Measurements from ENCODE around the gene KLHL17.
A peak's percentile ranks its signal among the peaks of the same experiment; 100 is the strongest.
"Not testable (repeated sequence)": the region's sequence is repeated elsewhere in the genome, so short reads cannot be mapped to it uniquely, and the experiment has no call there.

KLHL17 gene

GRCh38 chr1:982765-983436 lies 22.5 kb downstream of the KLHL17 start:
- no peak for DNase-seq (ENCODE audit: low read depth)

- DNase-seq (ENCODE audit: low read depth): peak; percentile 35
Measured at GRCh38 chr1:983798-984475, 23.6 kb downstream of the KLHL17 start.

- no peak for DNase-seq (ENCODE audit: low read depth)
Measured at GRCh38 chr1:984476-984814, 24.1 kb downstream of the KLHL17 start.

- no peak for DNase-seq (ENCODE audit: low read depth)
Measured at GRCh38 chr1:985126-985525, 24.7 kb downstream of the KLHL17 start.

- not testable (repeated sequence) for DNase-seq (ENCODE audit: low read depth)
Measured at GRCh38 chr1:988061-988460, 27.7 kb downstream of the KLHL17 start.

- not testable (repeated sequence) for DNase-seq (ENCODE audit: low read depth)
Measured at GRCh38 chr1:991275-991674, 30.9 kb downstream of the KLHL17 start.

GRCh38 chr1:991895-992294 lies 31.5 kb downstream of the KLHL17 start:
- no peak for DNase-seq (ENCODE audit: low read depth)

- DNase-seq (ENCODE audit: low read depth): no peak
Measured at GRCh38 chr1:992362-992761, 32.0 kb downstream of the KLHL17 start.

- no peak for DNase-seq (ENCODE audit: low read depth)
Measured at GRCh38 chr1:993379-993995, 33.1 kb downstream of the KLHL17 start.

GRCh38 chr1:994546-994945 lies 34.2 kb downstream of the KLHL17 start:
- not testable (repeated sequence) for DNase-seq (ENCODE audit: low read depth)

GRCh38 chr1:995665-996633 lies 35.6 kb downstream of the KLHL17 start:
- no peak for DNase-seq (ENCODE audit: low read depth)

- no peak for DNase-seq (ENCODE audit: low read depth)
Measured at GRCh38 chr1:996851-997712, 36.7 kb downstream of the KLHL17 start.

- no peak for DNase-seq (ENCODE audit: low read depth)
Measured at GRCh38 chr1:997713-997992, 37.3 kb downstream of the KLHL17 start.

- no peak for DNase-seq (ENCODE audit: low read depth)
Measured at GRCh38 chr1:997993-998744, 37.8 kb downstream of the KLHL17 start.

GRCh38 chr1:998745-998994 lies 38.3 kb downstream of the KLHL17 start:
- no peak for DNase-seq (ENCODE audit: low read depth)

GRCh38 chr1:998995-999724 lies 38.8 kb downstream of the KLHL17 start:
- DNase-seq (ENCODE audit: low read depth): no peak

GRCh38 chr1:999725-1000356 lies 39.5 kb downstream of the KLHL17 start, which contains the start of gene HES4:
Gene HES4 (minus strand): TSS chr1:1000097. CDS start chr1:999973, 124 bp downstream.
- peak; percentile 48 for DNase-seq (ENCODE audit: low read depth)

GRCh38 chr1:1000357-1001056 lies 40.1 kb downstream of the KLHL17 start:
- DNase-seq (ENCODE audit: low read depth): peak; percentile 56

All from activated T-cell treated with anti-CD3 and anti-CD28 coated beads for 24 hours (primary cell).